HEK293T (cell line): ENCODE data around the gene ACADS.

Experiments
- CTBP1 ChIP-seq: fragments of 450-650 bp; IDR thresholded peaks from 2 replicates; pipeline ENCODE4 v1.6.1; 2016; ENCODE audit warnings: borderline replicate concordance
- FOXM1 ChIP-seq: fragments of 450-650 bp; IDR thresholded peaks from 2 replicates; pipeline ENCODE4 v1.6.1; 2017; ENCODE audit warnings: mild to moderate bottlenecking, borderline replicate concordance
- NFRKB ChIP-seq: fragments of 450-650 bp; IDR thresholded peaks from 2 replicates; pipeline ENCODE4 v1.6.1; 2016; ENCODE audit warnings: mild to moderate bottlenecking, moderate library complexity
- SP1 ChIP-seq: fragments of 450-650 bp; IDR thresholded peaks from 2 replicates; pipeline ENCODE4 v1.6.1; 2017

DNA sequence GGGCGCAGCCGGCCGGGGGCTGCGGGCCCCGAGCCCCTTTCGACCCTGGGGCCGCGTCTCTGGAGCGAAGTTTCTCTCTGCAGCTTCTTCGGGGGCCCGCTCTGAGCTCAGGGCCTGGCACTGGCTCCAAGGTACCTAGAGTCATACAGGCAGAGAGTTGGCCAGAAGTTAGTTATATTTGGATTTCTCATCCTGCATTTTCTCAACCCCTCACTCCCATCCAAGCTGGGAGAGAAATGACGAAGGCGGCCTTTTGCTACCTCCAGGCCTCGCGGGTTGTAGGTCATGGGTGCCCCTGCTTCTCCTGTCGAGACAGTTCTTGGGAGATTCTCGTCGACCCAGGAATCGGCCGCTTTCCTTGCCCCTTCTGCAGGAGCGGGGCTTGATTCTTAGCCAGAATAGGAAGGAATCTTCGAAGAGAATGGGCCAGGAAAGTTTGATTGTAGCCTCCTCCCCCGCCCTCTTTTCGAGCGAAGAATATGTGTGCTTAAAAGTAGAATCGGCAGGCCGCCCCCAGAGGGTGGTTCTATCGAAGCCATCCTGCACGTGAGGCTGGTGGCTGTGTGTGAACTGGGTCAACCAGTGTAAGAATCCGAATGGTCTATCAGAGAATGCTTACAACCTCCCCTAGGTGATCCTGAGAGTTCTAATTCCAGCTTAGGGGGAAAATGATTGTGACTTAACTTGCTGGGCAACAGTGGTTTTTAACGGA, 37.9 kb upstream of the ACADS start:
- TF ChIP-seq SP1, result no peak
- TF ChIP-seq FOXM1, result no peak
- no peak for TF ChIP-seq CTBP1
- TF ChIP-seq NFRKB, result no peak
